ENCODE data around the gene LGR5.
"Not testable (repeated sequence)": the region's sequence is repeated elsewhere in the genome, so short reads cannot be mapped to it uniquely, and the experiment has no call there.

Gene LGR5

GRCh38 chr12:71551529-71551928 lies 111.9 kb downstream of the LGR5 start:
- peak; percentile 36 for DNase-seq (ENCODE audit: low spot score)

DNA sequence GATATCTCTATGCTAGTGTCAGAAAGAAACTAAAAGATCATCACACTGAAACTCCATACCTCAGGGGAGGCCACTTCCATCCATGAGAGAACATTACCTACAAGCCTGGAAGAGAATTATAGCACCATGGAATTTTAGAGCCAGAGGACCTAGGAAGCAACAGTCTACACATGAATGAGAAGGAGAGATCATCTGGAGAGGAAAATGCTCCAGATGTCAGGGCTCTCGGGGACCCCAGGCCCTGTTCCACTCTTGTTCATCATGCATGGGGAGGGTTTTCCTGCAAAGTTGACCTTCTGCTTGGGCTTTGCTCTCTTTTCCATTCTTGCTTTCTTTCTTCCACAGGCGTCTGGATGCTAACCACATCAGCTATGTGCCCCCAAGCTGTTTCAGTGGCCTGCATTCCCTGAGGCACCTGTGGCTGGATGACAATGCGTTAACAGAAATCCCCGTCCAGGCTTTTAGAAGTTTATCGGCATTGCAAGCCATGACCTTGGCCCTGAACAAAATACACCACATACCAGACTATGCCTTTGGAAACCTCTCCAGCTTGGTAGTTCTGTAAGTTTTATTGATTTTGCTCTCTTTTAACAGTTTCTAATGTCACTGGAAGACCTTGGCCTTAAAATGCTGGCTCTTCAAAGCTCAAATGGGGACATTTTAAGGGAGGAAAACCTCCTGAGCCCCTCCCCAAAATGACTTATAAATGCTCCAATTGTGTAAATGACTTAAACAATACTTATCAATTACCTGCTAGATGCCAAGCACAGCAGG lies 113.3 kb downstream of the LGR5 start:
- no peak for DNase-seq (ENCODE audit: low spot score)

DNA sequence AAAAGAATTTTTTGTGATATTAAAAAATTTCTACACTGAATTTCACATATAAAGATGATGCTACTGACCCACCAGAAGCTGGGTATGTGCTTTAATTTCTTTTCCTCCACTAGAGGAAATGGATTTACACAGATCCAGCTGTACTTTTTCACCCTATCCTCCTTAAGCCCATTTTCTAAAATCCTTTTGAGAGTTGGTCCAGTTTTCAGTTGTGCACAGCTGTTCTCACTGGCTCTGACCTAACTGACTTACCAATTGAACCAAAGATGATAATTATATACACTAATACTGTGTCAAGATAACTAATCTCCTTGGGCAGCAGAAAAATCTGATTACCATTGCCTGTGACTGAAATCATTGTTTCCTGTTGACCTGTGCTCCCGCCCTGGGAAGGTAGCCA lies 115.6 kb downstream of the LGR5 start:
- no peak for DNase-seq (ENCODE audit: low spot score)

DNA sequence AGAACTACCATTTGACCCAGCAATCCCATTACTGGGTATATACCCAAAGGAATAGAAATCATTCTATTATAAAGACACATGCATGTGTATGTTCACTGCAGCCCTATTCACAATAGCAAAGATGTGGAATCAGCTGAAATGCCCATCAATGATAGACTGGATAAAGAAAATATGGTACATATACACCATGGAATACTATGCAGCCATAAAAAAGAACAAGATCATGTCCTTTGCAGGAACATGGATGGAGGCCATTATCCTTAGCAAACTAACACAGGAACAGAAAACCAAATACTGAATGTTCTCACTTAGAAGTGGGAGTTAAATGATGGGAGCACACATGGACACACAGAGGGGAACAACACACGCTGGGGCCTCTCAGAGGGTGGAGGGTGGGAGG lies 116.2 kb downstream of the LGR5 start:
- not testable (repeated sequence) for DNase-seq (ENCODE audit: low spot score)

DNA sequence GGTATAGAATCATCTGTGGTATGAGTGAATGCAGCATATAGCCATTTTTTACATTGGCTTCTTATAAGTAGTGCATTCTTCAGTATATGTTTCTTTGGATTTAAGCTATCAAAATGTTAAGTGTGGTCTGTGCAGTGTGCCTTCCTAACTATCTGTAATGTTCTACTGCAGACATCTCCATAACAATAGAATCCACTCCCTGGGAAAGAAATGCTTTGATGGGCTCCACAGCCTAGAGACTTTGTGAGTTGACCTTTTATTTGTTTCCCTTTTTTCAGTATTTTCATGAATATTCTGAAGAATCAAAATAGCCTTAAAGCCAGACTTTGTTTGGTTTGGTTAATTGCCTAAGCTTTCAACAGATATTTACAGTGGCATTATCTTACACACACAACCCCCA lies 116.8 kb downstream of the LGR5 start:
- no peak for DNase-seq (ENCODE audit: low spot score)

GRCh38 chr12:71556875-71557274 lies 117.3 kb downstream of the LGR5 start:
- DNase-seq (ENCODE audit: low spot score) = peak; percentile 75

GRCh38 chr12:71558445-71558844 lies 118.8 kb downstream of the LGR5 start:
- DNase-seq (ENCODE audit: low spot score) = no peak

- no peak for DNase-seq (ENCODE audit: low spot score)
Observed at GRCh38 chr12:71562676-71563595, 123.3 kb downstream of the LGR5 start.

DNA sequence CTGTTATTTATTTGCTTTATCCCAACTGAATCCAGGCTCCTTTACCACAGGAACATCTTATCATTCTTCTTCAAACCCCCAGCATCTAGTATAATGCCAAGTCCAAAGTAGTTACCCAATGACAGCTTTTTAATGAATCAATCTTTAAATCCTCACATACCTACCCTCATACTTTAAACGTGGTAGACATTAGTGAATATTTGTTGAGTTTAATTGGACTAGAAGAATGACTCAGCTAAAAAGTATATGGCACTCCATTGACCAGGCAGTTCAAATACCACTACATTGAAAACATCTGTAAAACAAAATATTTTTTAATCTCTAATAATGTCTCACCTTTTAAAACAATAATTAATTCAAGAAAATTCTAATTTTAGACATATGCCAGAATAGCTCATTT lies 125.9 kb downstream of the LGR5 start:
- no peak for DNase-seq (ENCODE audit: low spot score)

DNA sequence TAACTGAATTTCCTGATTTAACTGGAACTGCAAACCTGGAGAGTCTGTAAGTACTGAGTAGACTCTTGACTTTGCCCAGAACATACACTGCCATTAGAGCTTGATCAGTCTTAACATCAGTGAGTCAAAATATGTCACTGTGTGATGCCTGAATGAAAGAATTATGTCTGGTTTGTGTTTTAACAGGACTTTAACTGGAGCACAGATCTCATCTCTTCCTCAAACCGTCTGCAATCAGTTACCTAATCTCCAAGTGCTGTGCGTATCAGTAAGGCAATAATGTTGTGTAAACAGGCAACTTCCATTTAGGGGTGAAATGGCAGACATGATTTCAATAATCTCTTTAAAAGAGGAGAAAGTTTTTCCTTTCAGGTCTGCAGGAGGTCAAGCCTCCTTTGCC lies 127.1 kb downstream of the LGR5 start:
- no peak for DNase-seq (ENCODE audit: low spot score)

DNA sequence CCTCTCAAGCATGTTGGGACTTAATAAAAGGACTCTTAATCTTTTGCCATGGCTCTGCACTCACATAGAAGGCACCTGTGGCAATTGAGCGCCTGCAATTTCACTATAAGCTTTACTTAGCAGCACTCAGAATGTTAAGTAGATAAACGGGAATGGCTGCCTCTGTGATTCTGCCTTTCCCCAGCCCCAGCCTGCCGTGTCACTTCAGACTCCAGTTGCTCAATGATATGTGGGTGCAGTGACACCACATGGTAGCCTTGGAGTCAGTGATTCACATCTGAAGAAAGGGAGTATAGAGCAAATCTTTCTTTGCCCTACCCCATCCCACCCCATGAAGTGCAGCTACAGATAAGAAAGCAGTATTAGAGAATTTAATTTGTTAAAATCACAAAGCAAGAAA lies 127.9 kb downstream of the LGR5 start:
- DNase-seq (ENCODE audit: low spot score) = no peak

GRCh38 chr12:71569885-71570284 lies 130.3 kb downstream of the LGR5 start:
- not testable (repeated sequence) for DNase-seq (ENCODE audit: low spot score)

GRCh38 chr12:71576496-71576895 lies 136.9 kb downstream of the LGR5 start:
- DNase-seq (ENCODE audit: low spot score) = no peak

DNA sequence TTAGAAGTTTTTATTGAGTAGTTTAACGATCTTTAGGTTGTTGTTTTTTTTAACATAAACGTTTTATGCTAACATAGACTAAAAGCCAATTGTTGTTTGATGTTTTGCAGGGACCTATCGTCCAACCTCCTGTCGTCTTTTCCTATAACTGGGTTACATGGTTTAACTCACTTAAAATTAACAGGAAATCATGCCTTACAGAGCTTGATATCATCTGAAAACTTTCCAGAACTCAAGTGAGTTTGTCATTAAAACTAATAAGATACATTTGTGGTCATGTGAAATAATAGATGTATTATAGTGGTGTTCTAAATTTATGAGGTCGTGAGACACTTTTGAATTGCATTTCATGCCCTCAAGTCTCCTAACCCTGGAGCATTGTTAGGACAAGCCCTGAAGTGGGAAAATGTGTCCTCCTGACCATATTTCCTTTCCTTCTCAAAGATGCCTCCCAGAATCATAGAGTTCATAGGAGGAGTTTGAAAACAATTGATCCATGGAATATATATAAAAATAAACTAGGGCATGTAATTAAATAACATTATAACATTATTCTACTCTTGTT lies 139.2 kb downstream of the LGR5 start:
- DNase-seq (ENCODE audit: low spot score) = no peak

- no peak for DNase-seq (ENCODE audit: low spot score)
Observed at GRCh38 chr12:71581206-71581605, 141.6 kb downstream of the LGR5 start.

DNA sequence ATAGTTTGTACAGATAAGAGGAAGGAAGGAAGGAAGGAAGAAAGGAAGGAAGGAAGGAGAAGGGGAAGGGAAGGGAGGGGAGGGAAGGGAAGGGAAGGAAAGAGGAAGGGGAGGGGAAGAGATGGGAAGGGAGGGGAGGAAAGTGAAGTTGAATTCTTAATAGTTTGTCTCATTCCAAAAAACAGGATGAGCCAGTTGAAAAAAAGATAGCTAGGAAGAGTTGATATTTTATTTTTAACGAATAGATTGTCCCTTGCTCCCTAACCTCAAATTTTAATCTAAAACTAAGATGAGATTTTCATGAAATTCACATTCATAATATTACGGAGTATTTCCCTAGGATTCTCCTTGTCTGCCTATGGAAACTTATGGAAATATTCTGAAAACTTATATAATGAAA lies 143.3 kb downstream of the LGR5 start:
- no peak for DNase-seq (ENCODE audit: low spot score)

DNA sequence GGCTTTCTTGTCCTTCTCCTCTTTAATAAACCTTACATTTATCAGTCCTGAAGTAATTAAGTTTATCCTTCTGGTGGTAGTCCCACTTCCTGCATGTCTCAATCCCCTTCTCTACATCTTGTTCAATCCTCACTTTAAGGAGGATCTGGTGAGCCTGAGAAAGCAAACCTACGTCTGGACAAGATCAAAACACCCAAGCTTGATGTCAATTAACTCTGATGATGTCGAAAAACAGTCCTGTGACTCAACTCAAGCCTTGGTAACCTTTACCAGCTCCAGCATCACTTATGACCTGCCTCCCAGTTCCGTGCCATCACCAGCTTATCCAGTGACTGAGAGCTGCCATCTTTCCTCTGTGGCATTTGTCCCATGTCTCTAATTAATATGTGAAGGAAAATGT lies 144.8 kb downstream of the LGR5 start:
- no peak for DNase-seq (ENCODE audit: low spot score)

DNA sequence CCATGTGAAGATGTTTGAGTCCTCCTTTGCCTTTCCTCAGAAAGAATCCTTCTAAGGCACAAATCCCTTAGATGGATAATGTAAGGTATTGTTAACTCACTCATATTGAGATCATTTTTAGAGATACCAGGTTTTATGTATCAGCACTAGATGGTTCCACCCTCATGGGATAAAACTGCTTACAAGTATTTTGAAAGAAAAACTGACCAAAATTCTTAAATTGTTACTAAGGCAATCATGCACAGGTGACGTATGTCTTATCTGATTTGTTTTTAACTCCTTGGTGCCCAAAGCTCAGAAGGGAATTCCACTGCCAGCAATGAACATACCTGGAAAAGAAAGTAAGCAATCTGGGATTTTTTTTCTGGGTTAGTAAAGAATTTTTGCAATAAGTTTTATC lies 145.6 kb downstream of the LGR5 start:
- DNase-seq (ENCODE audit: low spot score) = no peak

DNA sequence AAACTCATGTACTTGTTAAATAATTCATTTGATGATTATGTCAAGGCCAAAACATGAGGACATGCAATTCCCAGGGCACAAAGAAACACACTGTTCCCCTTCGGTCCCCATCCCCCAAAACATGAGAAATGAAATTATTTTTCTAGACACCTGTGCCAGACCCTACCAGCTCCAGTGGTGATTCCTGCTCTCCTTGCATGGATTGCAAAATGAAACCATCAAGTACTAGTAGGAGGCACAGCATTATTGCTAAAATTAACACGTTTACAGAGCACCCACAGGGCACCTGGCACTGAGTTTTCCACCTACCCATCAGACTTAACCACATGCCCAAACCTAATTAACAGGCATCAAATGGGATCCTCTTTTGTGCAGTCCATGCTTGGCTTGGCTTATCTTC lies 147.4 kb downstream of the LGR5 start:
- DNase-seq (ENCODE audit: low spot score) = no peak

- no peak for DNase-seq (ENCODE audit: low spot score)
Observed at GRCh38 chr12:71589478-71589881, 149.9 kb downstream of the LGR5 start.

- no peak for DNase-seq (ENCODE audit: low spot score)
Observed at GRCh38 chr12:71591601-71592000, 152.0 kb downstream of the LGR5 start.

- DNase-seq (ENCODE audit: low spot score) = no peak
Observed at GRCh38 chr12:71592841-71593240, 153.2 kb downstream of the LGR5 start.
